Stomach (tissue), 4 donors: ENCODE results near the gene DNMT3B.

Experiments used
- POLR2A ChIP-seq, 4 donors: fragments of 450-650 bp; IDR thresholded peaks; one replicate each; pipeline ENCODE4 v1.6.1; 2016; ENCODE audit warnings: antibody characterized with exemption in 4 of 4, control low read depth in 2 of 4, mild to moderate bottlenecking in 1 of 4, moderate library complexity in 1 of 4
- POLR2AphosphoS5 ChIP-seq, 3 donors: sonication (generic); formaldehyde crosslinking; IDR thresholded peaks; one replicate each; pipeline ENCODE4 v1.6.1; 2016; ENCODE audit warnings: antibody characterized with exemption in 3 of 3

DNA sequence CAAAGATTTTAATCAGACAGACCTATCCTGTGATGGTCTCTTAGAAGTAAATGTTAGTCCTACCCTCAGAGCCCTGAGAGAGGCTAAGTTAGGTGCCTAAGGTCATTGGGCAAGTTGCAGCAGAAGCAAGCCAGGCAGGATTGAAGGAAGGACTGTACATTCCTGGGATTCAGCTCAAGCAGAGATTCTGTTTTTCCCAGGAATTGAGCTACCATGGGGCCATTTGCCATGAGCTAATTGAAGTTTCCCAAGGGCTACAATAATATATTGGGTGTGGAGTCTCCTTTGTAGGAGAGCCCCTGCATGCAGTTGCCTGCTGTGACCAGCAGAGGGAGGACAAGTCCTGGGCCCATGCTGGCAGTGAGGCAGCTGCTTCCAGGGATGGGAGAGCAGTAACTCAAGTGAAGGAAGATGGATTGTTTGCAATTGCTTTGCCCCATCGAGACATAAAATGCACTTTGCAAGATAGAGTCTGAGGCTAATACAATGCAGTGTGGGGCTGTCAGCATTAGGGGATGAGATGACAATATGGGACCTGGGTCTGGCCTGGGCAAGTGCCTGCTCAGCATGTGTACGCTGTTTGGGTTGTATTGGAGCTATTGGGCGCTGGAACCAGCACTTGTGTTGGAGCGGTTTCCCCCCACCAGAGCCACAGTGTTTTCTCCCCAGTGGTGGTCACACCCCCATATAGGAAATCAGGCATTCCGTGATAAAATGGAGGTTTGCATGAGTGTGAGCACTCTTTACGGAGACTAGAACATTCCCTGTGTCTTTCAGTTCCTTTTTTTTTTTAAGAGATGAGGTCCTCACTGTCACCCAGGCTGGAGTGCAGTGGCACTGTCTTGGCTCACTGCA is 27.9 kb downstream of the DNMT3B start:
- peak in 1 of 3 donors; percentile 17 for TF ChIP-seq POLR2AphosphoS5 (IDR thresholded peaks at IDR 0.05)
- TF ChIP-seq POLR2A (IDR thresholded peaks at IDR 0.05): no peak
